ENCODE results near the gene ATAD3B.

- no peak for TF ChIP-seq CTCF (IDR thresholded peaks at IDR 0.05; ENCODE audit: insufficient read depth, low read length, poor library complexity, severe bottlenecking)
- no peak for TF ChIP-seq EZH2phosphoT487 (conservative IDR thresholded peaks at IDR 0.05; ENCODE audit: low read length)
These were observed 46.9 kb upstream of the ATAD3B start for GRCh38 chr1:1424707-1425106.
